Activated CD4-positive, alpha-beta T cell treated with anti-CD3 and anti-CD28 coated beads, Interleukin-2, amount 50 U/mL, for 24 hours (primary cell): ENCODE data around the gene HS1BP3.

Experiments
- DNase-seq, 2 donors: peaks; one replicate each; pipeline ENCODE4 v3.0.0-alpha.2; 2020; ENCODE audit warnings: low read depth in 1 of 2, low spot score in 1 of 2

The HS1BP3 gene

DNA sequence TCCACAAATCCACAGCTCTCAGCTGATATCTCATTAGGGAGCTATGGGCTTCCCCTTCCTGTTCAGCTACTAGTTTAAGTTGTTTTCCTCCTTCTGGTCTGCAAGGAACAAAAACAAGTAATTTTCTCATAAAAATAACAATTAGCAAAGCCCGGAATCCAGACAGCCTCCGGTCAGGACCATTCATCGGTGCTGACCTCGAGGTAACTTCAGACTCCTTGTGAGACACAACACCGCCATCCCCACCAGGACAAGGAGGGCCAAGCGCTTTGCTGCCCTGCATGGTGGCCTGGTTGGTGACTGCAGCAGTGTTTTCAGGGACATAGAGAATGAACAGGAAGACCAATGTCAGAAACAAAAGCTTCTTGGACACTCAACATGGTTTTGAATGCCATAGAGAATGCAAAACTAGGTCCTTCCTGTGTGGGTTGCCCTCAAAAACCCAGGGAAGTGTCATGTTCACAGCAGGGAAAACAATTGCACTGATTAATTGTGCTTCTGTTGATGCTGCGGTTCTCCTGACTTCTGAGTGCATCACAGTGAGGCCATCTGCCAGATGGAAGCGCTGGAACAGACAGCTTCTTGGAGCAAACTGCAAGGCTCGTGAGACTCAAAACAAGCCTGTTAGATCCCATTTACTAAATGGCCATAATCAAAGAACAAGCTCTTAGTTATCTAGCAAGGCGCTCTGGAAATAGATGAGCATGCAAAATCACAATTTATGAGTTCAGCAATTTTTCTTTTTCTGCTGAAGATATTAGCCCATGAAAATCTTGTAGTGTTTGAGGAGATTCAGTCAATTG is 77.1 kb downstream of the HS1BP3 start:
- no peak for DNase-seq

DNA sequence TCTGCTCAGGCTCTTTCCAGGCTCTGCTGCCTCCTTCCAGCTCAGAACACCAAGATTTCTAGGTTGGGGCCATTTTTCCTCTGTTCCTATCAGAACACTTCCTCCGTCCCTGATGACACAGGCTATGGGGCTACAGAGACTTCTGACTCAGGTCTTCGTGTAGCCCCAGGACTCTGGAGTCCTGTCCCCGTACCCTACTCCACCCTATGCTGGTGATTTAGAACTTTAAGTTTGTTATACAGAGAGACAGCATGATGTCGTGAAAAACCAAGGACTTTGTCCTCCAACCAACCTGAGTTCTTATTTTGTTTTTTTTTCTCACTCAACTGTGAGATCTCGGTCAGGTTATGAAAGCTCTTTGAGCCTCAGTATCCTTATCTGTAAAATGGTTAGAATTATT is 78.7 kb downstream of the HS1BP3 start:
- no peak for DNase-seq

DNA sequence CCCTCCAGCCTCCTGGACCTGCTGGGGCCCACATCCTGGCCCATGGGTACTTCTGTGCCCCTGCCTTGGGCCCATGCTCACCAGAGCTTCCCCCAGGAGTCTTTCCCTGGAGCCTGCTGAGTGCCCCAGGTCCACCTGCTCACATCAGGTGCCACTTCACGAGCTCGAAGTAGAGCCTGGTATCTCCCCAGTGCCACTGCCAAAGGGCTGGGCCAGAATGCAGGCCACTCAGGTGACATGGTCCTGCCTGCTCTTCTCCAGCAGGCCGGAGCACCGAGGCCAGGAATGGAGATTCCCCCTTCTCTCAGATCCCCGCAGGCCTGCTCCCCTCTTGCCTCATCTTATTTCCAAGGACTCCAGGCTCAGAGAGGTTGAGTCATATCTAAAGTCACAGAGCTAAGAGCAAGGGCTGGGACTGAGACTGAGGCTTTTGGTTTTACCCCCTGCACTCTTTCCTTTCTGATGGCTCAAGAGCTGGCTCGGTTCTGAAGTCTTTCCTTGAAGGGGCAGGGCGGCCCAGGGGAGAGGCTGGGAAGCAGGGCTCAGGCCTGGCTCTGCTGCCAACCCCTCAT is 79.2 kb downstream of the HS1BP3 start:
- no peak for DNase-seq

DNA sequence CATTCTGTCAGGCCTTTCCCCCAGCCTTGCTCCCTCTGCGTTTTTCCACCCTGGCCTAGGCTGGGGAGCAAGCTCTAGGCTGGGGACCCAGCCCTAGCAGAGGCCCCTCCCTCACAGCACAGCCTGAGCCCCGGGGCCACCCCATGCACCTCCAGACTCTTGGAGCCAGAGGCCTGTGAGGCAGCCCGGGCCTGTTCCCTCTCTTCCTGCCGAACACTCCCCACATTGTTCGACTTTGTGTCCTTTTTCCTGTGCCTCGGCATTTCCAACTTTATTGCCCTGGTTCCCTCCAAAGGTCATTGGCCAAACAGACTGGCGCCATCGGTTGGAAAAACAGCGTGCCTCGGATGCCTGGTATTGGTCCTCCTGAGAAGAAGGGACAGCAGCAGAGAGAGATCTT is 79.7 kb downstream of the HS1BP3 start:
- DNase-seq: no peak

DNA sequence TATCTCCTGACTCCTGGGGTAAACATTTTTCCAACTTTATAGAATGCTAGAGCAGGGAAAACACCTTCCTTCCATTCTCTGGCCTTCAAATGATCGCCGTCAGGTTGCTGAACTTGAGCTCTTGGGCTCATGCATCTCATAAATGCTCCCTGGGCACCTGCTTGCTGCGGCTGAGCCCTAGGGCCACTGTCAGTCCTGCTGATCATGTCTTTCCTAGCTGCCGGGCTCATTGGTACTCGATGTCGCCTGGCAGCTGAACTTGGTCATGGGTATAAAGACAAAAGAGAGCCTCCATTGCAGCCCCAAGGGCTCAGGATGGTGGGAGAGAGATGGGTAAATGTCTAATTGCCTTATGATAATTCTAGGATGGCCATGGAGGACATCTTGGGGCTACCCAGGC is 80.6 kb downstream of the HS1BP3 start:
- DNase-seq: no peak

DNA sequence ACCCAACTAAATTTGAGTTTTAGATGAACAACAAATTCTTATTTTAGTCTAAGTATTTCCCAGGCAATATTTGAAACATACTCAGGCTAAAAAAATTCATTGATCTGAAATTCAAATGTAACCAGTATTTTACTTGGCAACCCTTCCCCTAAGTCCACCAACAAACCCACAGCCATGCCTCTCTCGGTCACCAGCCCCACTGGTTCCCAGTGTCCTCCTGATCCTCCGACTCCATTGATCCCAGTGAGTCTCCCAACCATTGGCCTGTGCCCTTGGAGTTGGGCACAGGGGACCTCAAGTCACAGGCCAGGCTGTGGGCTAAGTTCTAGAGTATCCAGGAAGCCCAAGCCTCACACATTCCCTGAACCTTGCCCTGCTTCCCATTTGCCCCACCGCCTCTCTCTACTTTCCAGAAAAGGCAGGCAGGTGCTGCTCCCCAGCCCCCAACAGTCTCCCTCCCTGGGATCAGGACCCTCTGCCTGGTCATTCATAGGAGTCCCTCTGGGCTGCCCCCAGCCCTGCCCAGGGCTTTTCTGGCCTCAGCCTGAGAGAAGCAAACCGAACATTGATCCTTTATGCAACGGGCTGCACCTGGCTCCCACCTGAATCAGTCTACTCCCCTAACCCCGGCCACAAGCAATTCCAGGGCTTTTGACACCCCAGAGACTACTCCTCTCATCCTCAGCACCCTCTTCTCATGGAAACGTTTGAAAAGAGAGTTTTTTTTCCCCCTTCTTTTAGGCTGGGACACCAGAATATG is 81.3 kb downstream of the HS1BP3 start:
- DNase-seq: no peak

DNA sequence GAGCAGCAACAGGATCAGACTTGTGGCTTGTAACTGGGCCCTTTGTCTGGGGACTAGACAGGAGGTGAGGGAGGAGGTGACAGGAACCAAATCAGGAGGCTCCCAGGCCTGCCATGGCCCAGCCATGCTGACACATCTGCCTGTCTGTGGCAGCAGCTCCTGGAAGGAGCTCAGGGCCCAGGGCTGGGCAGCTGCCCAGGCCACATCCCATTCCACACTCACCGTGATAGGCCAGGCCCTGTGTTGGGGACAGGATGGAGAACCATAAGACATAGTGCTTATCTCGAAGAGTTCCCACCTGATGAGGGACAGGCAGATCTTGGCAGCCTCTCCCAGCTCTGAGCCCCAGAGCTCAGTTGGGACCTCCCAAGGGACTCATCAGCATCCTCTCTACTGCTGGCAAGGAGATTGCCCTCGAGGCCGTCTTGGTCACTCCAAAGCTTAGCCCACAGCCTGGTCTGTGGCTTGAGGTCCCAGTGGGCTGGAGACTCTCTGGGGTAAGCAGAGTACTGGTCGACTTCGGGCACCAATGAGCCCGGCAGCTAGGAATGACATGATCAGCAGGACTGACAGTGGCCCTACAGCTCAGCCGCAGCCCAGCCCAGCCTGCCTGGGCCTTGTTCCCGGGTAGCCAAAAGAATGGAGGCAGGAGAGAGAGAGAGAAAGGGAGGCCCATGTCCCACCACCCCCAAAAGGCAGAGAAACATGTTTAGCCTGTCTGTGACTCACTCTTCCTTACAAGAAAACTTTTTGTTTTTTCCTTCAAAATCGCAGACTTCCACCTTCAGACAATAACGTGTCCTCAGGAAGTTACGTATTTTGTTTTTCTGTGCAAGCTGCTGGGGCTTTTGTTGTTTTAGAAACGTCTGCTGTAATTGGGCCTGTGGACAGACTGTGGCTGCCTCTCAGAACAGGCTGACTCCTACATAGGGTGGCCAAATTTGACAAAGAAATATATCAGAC is 82.1 kb downstream of the HS1BP3 start:
- DNase-seq: no peak

DNA sequence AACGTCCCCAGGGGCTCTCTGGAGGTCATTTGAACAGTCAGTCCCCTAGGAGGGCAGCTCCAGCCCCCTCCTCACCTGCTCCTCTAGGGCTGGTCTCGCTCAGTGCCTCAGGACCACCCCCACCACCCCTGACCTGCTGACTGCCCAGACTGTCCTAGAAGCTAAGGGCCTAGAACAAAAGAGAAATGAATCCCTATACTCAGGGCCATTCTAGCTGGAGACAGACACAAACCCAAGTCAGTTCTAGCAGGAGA is 83.0 kb downstream of the HS1BP3 start:
- no peak for DNase-seq
